Brain microvascular endothelial cell (primary cell): ENCODE measurements around the gene RSPH4A.

Source experiments
- DNase-seq: peaks from one replicate; pipeline ENCODE4 v3.0.0-alpha.2; 2020
- H3K27ac ChIP-seq: fragments of 250-450 bp; sonication (Bioruptor Pico); 2 replicates; pipeline ENCODE4 v1.5.1; 2020; ENCODE audit warnings: mild to moderate bottlenecking, moderate library complexity
- H3K27me3 ChIP-seq: fragments of 250-450 bp; sonication (Bioruptor Pico); replicated peaks from 2 replicates; pipeline ENCODE4 v1.5.1; 2020; ENCODE audit warnings: mild to moderate bottlenecking
- H3K36me3 ChIP-seq: fragments of 250-450 bp; sonication (Bioruptor Pico); replicated peaks from 2 replicates; pipeline ENCODE4 v1.5.1; 2020; ENCODE audit warnings: mild to moderate bottlenecking
- H3K4me3 ChIP-seq: 2 replicates; pipeline ENCODE4 v1.5.1; 2011; ENCODE audit warnings: low read depth, mild to moderate bottlenecking, control low read depth, low read length, moderate library complexity
- CTCF ChIP-seq: IDR thresholded peaks from 2 replicates; pipeline ENCODE4 v1.5.1; 2011; ENCODE audit warnings: low read depth, mild to moderate bottlenecking, moderate library complexity, low read length, control low read depth, inconsistent platforms; ENCODE audit errors: missing control alignments
- in situ Hi-C: cut with HindIII; loops from 2 replicates; pipeline ENCODE4 v1.10.0; 2017; ENCODE audit warnings: low sequenced_read_pairs, low pct_ligation_motif_present

The RSPH4A gene

GRCh38 chr6:116615937-116616736 is at the start of gene RSPH4A:
Gene RSPH4A (plus strand): TSS chr6:116616479. CDS start chr6:116616624, 145 bp downstream.
- H3K27ac ChIP-seq = no peak within 1 kb of the TSS
- no peaks in the 10 kb centered on the region for H3K27me3 ChIP-seq
- in situ Hi-C loops = no loop called here
- peak within 1 kb of the TSS; percentile 69 for H3K4me3 ChIP-seq
- no peaks in the 10 kb centered on the region for H3K36me3 ChIP-seq
- peak; percentile 98 for DNase-seq
- TF ChIP-seq CTCF = peak; percentile 39

DNA sequence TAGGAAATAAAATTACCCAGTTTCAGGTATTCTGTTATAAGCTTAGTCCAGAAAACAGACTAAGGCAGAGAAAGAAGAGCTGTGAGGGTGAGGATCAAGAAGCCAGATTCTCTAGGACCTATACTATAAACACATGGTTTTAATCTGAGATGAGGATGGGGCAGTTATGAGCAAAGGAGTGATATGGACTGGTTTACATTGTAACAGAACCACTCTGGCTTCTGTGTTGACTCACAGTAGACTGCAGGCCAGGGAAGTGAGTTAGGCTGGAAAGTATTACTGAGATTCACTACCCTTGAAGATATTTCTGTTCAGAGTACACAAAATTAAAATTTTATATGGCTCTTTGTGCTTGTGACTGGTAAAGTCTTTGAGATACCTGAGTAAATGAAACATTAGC is 48.2 kb upstream of the RSPH4A start:
- no peaks in the 10 kb centered on the region for H3K36me3 ChIP-seq
- no peak for TF ChIP-seq CTCF
- H3K27me3 ChIP-seq = no peaks in the 10 kb centered on the region
- no peak overlapping the region for H3K4me3 ChIP-seq
- no peak overlapping the region for H3K27ac ChIP-seq
- no peak for DNase-seq
- in situ Hi-C loops = no loop called here

DNA sequence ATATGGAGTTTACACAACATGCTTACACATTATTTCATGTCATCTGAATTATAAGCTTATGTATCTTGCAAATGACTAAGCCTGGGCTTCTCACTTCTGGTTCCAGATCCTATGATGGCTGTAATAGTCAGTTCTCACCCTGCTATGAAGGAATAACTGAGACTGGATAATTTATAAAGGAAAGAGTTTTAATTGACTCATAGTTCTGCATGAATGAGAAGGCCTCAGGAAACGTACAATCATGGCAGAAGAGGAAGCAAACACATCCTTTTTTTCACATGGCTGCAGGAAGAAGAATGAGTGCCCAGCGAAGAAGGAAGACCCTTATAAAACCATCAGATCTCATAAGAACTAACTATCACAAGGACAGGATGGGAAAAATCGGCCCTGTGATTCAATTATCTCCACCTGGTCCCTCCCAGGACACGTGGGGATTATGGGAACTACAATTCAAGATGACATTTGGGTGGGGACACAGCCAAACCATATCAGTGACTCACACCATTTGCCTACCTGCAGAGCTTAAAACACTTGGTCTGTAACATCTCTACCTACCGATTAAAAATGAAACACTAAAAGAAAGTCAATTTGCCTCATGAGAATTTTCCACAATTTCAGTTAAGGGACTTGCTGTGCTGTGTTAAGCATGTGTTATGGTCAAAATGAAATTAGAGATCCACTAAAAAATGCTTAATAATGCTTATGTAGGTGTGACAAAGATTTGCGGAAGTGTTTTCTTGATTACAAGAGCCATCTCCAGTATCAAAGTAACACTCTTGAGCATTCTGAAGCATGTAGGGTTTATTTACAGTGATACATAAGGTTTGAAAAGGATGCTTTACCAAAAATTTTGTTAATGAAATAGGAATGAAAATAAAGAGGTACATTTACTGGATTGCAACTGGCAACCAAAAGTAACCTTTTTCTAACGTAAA is 47.2 kb upstream of the RSPH4A start:
- DNase-seq = no peak
- no peak for TF ChIP-seq CTCF
- in situ Hi-C loops = no loop called here
- Histone ChIP-seq H3K4me3 (no peak overlapping the region), H3K36me3 (no peaks in the 10 kb centered on the region), H3K27me3 (no peaks in the 10 kb centered on the region), H3K27ac (no peak overlapping the region)

GRCh38 chr6:116570856-116571682 is 45.2 kb upstream of the RSPH4A start, which contains the start of gene RWDD1:
Gene RWDD1 (plus strand): TSS chr6:116571504. CDS start chr6:116571583, 79 bp downstream.
- H3K4me3 ChIP-seq = peak within 1 kb of the TSS; percentile 97
- no peaks in the 10 kb centered on the region for H3K27me3 ChIP-seq
- in situ Hi-C loops = no loop called here

More at GRCh38 chr6:116570856-116571682, 45.2 kb upstream of the RSPH4A start, which contains the start of gene RWDD1:
- DNase-seq = peak; percentile 100
- Histone ChIP-seq H3K36me3 (no peaks in the 10 kb centered on the region), H3K27ac (peak within 1 kb of the TSS; percentile 75)
- no peak for TF ChIP-seq CTCF
